H9 (cell line): ENCODE results near the gene SORCS2. TPM values are rescaled to one million over a fixed set of nuclear protein-coding genes. Genes with fewer than 3 reads are reported as not detected.

ENCODE experiments used
- DNase-seq: peaks from one replicate; pipeline ENCODE4 v3.0.0-alpha.2; 2017
- H2AFZ ChIP-seq: one replicate; pipeline ENCODE4 v1.6.1; 2013; ENCODE audit warnings: mild to moderate bottlenecking, low read length, control low read depth, moderate library complexity
- H2AK5ac ChIP-seq: 2 replicates; pipeline ENCODE4 v1.6.1; 2013; ENCODE audit warnings: low read length, control low read depth, mixed read lengths; ENCODE audit not compliant: insufficient read length
- H2BK120ac ChIP-seq: one replicate; pipeline ENCODE4 v1.6.1; 2013; ENCODE audit warnings: low read depth, mild to moderate bottlenecking, low read length, control low read depth, inconsistent platforms; ENCODE audit not compliant: poor library complexity, severe bottlenecking
- H2BK12ac ChIP-seq: 2 replicates; pipeline ENCODE4 v1.6.1; 2013; ENCODE audit warnings: low read length, control low read depth, mixed read lengths, low read depth; ENCODE audit not compliant: insufficient read length
- H2BK15ac ChIP-seq: 2 replicates; pipeline ENCODE4 v1.6.1; 2013; ENCODE audit warnings: low read depth, low read length, control low read depth
- H2BK20ac ChIP-seq: one replicate; pipeline ENCODE4 v1.6.1; 2013; ENCODE audit warnings: low read depth, mild to moderate bottlenecking, low read length, control low read depth, inconsistent platforms; ENCODE audit not compliant: poor library complexity, severe bottlenecking
- H2BK5ac ChIP-seq: 2 replicates; pipeline ENCODE4 v1.6.1; 2013; ENCODE audit warnings: low read length, control low read depth, mixed read lengths; ENCODE audit not compliant: insufficient read length
- H3K14ac ChIP-seq: 2 replicates; pipeline ENCODE4 v1.6.1; 2013; ENCODE audit warnings: low read length, control low read depth; ENCODE audit not compliant: insufficient read depth
- H3K18ac ChIP-seq: 2 replicates; pipeline ENCODE4 v1.6.1; 2013; ENCODE audit warnings: low read depth, mild to moderate bottlenecking, mixed read lengths, low read length, control low read depth; ENCODE audit not compliant: insufficient read length
- H3K23ac ChIP-seq: 2 replicates; pipeline ENCODE4 v1.6.1; 2013; ENCODE audit warnings: low read length, control low read depth, mixed read lengths, low read depth; ENCODE audit not compliant: insufficient read length
- H3K23me2 ChIP-seq: 2 replicates; pipeline ENCODE4 v1.6.1; 2013; ENCODE audit warnings: low read depth, mild to moderate bottlenecking, mixed read lengths, low read length, control low read depth; ENCODE audit not compliant: insufficient read length, poor library complexity, severe bottlenecking
- H3K27ac ChIP-seq: 2 replicates; pipeline ENCODE4 v1.5.1; 2013; ENCODE audit warnings: low read length, control low read depth, mixed read lengths, low read depth; ENCODE audit not compliant: insufficient read length
- H3K27me3 ChIP-seq: 2 replicates; pipeline ENCODE4 v1.6.1; 2013; ENCODE audit warnings: low read length, control low read depth, inconsistent platforms; ENCODE audit not compliant: insufficient read depth
- H3K4ac ChIP-seq: 2 replicates; pipeline ENCODE4 v1.6.1; 2013; ENCODE audit warnings: low read depth, mild to moderate bottlenecking, control low read depth, inconsistent platforms, low read length, moderate library complexity
- H3K4me1 ChIP-seq: 2 replicates; pipeline ENCODE4 v1.6.1; 2013; ENCODE audit warnings: low read length, control low read depth, inconsistent platforms; ENCODE audit not compliant: insufficient read depth
- H3K4me2 ChIP-seq: 2 replicates; pipeline ENCODE4 v1.6.1; 2013; ENCODE audit warnings: low read length, control low read depth, mixed read lengths; ENCODE audit not compliant: insufficient read length, insufficient read depth
- H3K56ac ChIP-seq: 2 replicates; pipeline ENCODE4 v1.6.1; 2013; ENCODE audit warnings: low read depth, mild to moderate bottlenecking, mixed read lengths, low read length, control low read depth; ENCODE audit not compliant: insufficient read length
- H3K79me1 ChIP-seq: 2 replicates; pipeline ENCODE4 v1.6.1; 2013; ENCODE audit warnings: low read depth, mild to moderate bottlenecking, moderate library complexity, low read length, control low read depth, inconsistent platforms; ENCODE audit not compliant: insufficient read depth, poor library complexity, severe bottlenecking
- H3K79me2 ChIP-seq: 2 replicates; pipeline ENCODE4 v1.6.1; 2013; ENCODE audit warnings: low read length, control low read depth, inconsistent platforms; ENCODE audit not compliant: insufficient read depth
- H3K9ac ChIP-seq: 2 replicates; pipeline ENCODE4 v1.6.1; 2013; ENCODE audit warnings: low read length, control low read depth, mixed read lengths; ENCODE audit not compliant: insufficient read length; ENCODE audit errors: extremely low read depth
- H3K9me3 ChIP-seq: one replicate; pipeline ENCODE4 v1.6.1; 2013; ENCODE audit warnings: low read depth, low read length, inconsistent platforms; ENCODE audit not compliant: control insufficient read depth
- H3T11ph ChIP-seq: one replicate; pipeline ENCODE4 v1.6.1; 2013; ENCODE audit warnings: mild to moderate bottlenecking, low read length, control low read depth, inconsistent platforms
- H4K20me1 ChIP-seq: one replicate; pipeline ENCODE4 v1.6.1; 2013; ENCODE audit not compliant: control insufficient read depth, insufficient read length, insufficient read depth
- H4K5ac ChIP-seq: 2 replicates; pipeline ENCODE4 v1.6.1; 2013; ENCODE audit warnings: low read depth, mild to moderate bottlenecking, mixed read lengths, low read length, control low read depth; ENCODE audit not compliant: insufficient read length
- H4K8ac ChIP-seq: replicated peaks from 2 replicates; pipeline ENCODE4 v1.6.1; 2013; ENCODE audit warnings: low read length, control low read depth, mixed read lengths, low read depth; ENCODE audit not compliant: insufficient read length
- H4K91ac ChIP-seq: 2 replicates; pipeline ENCODE4 v1.6.1; 2013; ENCODE audit warnings: low read depth, mild to moderate bottlenecking, moderate library complexity, mixed read lengths, low read length, control low read depth; ENCODE audit not compliant: insufficient read length
- H3K27ac Mint-ChIP-seq, 3 experiments: 2 replicates in 2 of 3; 3 replicates in 1 of 3; pipeline ENCODE4 v1.8.0; 2020 to 2021; ENCODE audit warnings: mixed read lengths in 3 of 3, mild to moderate bottlenecking in 1 of 3, moderate library complexity in 1 of 3
- H3K27me3 Mint-ChIP-seq: 2 replicates; pipeline ENCODE4 v1.8.0; 2021; ENCODE audit warnings: low read depth, mild to moderate bottlenecking, moderate library complexity, mixed read lengths
- H3K36me3 Mint-ChIP-seq, 3 experiments: 2 replicates in 2 of 3; 3 replicates in 1 of 3; pipeline ENCODE4 v1.8.0; 2020 to 2021; ENCODE audit warnings: low read depth in 3 of 3, mixed read lengths in 3 of 3; ENCODE audit not compliant: insufficient read depth in 1 of 3
- H3K4me1 Mint-ChIP-seq, 2 experiments: 2 replicates each; pipeline ENCODE4 v1.8.0; 2020; ENCODE audit warnings: mixed read lengths in 2 of 2
- H3K4me3 Mint-ChIP-seq, 2 experiments: 2 replicates in 1 of 2; 3 replicates in 1 of 2; pipeline ENCODE4 v1.8.0; 2020 to 2021; ENCODE audit warnings: mild to moderate bottlenecking in 2 of 2, mixed read lengths in 2 of 2, moderate library complexity in 1 of 2
- H3K9me3 Mint-ChIP-seq, 2 experiments: 2 replicates in 1 of 2; 3 replicates in 1 of 2; pipeline ENCODE4 v1.8.0; 2020; ENCODE audit warnings: mild to moderate bottlenecking in 2 of 2, mixed read lengths in 2 of 2, moderate library complexity in 1 of 2
- CTCF ChIP-seq: fragments of 200-600 bp; sonication (generic); conservative IDR thresholded peaks from 3 replicates; pipeline ENCODE4 v1.8.0; 2021; ENCODE audit warnings: antibody characterized with exemption, mild to moderate bottlenecking
- WGBS: extraction: QIAGEN DNeasy Blood & Tissue Kit; methylation state at CpG from one replicate; pipeline ENCODE4 v1.1.7; 2013; ENCODE audit warnings: missing lambda C conversion rate, low lambda C conversion rate, mixed read lengths; ENCODE audit not compliant: insufficient read length; ENCODE audit errors: extremely low coverage; 5-methylcytosine and 5-hydroxymethylcytosine counted together
- total RNA-seq: library from RNA; stranded (reverse); gene quantifications from 2 replicates; pipeline ENCODE4 v1.2.1, GENCODE V29; 2021

Gene SORCS2
- total RNA-seq, 1 experiment from 2014 or later = 0.57 TPM

- H3K4me2 ChIP-seq = no peak overlapping the region
- H3K23ac ChIP-seq = no peak overlapping the region
- H2BK5ac ChIP-seq = no peak overlapping the region
- no peaks in the 10 kb centered on the region for H3K23me2 ChIP-seq
- H4K20me1 ChIP-seq = no peaks in the 10 kb centered on the region
- peaks cover 0 to 3% (median 0%) of the 10 kb centered on the region in 3 experiments; a peak in 2 of 7 replicates for H3K36me3 Mint-ChIP-seq
- H3K14ac ChIP-seq = no peak overlapping the region; the same call in 1 of the 2 replicates
- H4K8ac ChIP-seq = no peak overlapping the region
- no peaks in the 10 kb centered on the region for H3K9me3 ChIP-seq
- H3K18ac ChIP-seq = no peak overlapping the region
- H3K27me3 ChIP-seq = no peaks in the 10 kb centered on the region
- no peaks in the 10 kb centered on the region for H3K79me2 ChIP-seq
- H2BK15ac ChIP-seq = no peak overlapping the region
- H3K56ac ChIP-seq = no peak overlapping the region
- H3K27ac ChIP-seq = no peak overlapping the region
- no peak overlapping the region for H3K4me3 Mint-ChIP-seq
- H2BK20ac ChIP-seq = no peak overlapping the region
- peaks cover 10 to 11% of the 10 kb centered on the region in 2 experiments; a peak in 4 of 5 replicates for H3K9me3 Mint-ChIP-seq
- H3K9ac ChIP-seq = no peak overlapping the region
- H3T11ph ChIP-seq = no peak overlapping the region
- H3K4ac ChIP-seq = no peak overlapping the region
- H2BK12ac ChIP-seq = no peak overlapping the region
- no peak overlapping the region for H4K91ac ChIP-seq
- peaks cover 23% of the 10 kb centered on the region for H3K27me3 Mint-ChIP-seq
- no peak overlapping the region for H3K27ac Mint-ChIP-seq
- DNase-seq = no peak
- peaks cover 17 to 27% of the 10 kb centered on the region in 2 experiments for H3K4me1 Mint-ChIP-seq
- no peaks in the 10 kb centered on the region for H3K79me1 ChIP-seq
- H3K4me1 ChIP-seq = peaks cover 2% of the 10 kb centered on the region; the same call in 1 of the 2 replicates
- H2BK120ac ChIP-seq = no peak overlapping the region
- H4K5ac ChIP-seq = no peak overlapping the region
- WGBS = no CpG with 5 or more reads among the region's 23 CpGs
- no peak overlapping the region for H2AFZ ChIP-seq
- no peak for TF ChIP-seq CTCF
- H2AK5ac ChIP-seq = no peak overlapping the region
Observed at GRCh38 chr4:7647600-7648543, 455.5 kb downstream of the SORCS2 start.
